ENCODE data around the gene ZBTB44.

The ZBTB44 gene

GRCh38 chr11:130179396-130180306 is 135.1 kb downstream of the ZBTB44 start:
- no peak for TF ChIP-seq CTCF (conservative IDR thresholded peaks at IDR 0.05; ENCODE audit: low read length)
- no peak overlapping the region for H3K4me3 ChIP-seq (ENCODE audit: low read length)

GRCh38 chr11:130178441-130179339 is 136.0 kb downstream of the ZBTB44 start:
- no peak overlapping the region for H3K4me3 ChIP-seq (ENCODE audit: low read length)
- TF ChIP-seq CTCF (conservative IDR thresholded peaks at IDR 0.05; ENCODE audit: low read length), result no peak
- DNase-seq (ENCODE audit: low read depth), result no peak

More at GRCh38 chr11:130179396-130180306, 135.1 kb downstream of the ZBTB44 start:
- no peak for DNase-seq (ENCODE audit: low read depth)

- no peak for TF ChIP-seq CTCF (conservative IDR thresholded peaks at IDR 0.05; ENCODE audit: low read length)
Measured at GRCh38 chr11:130177782-130178181, 136.9 kb downstream of the ZBTB44 start.

More at GRCh38 chr11:130177782-130178181, 136.9 kb downstream of the ZBTB44 start:
- no peak overlapping the region for H3K4me3 ChIP-seq (ENCODE audit: low read length)
- DNase-seq (ENCODE audit: low read depth), result no peak
